GM18858 (cell line): Measurements from ENCODE around the gene PSMD14.

Experiments
- ATAC-seq: cut with Tn5 transposase; IDR thresholded peaks from one replicate; pipeline ENCODE4 v1.9.1; 2021; ENCODE audit not compliant: unreplicated experiment

PSMD14 gene

GRCh38 chr2:161418275-161418714 lies 110.1 kb downstream of the PSMD14 start:
- no peak for ATAC-seq

GRCh38 chr2:161418715-161419637 lies 110.8 kb downstream of the PSMD14 start:
- no peak for ATAC-seq

- ATAC-seq, result no peak
These were observed 111.5 kb downstream of the PSMD14 start for GRCh38 chr2:161419638-161420190.

GRCh38 chr2:161420406-161421074 lies 112.3 kb downstream of the PSMD14 start:
- no peak for ATAC-seq

GRCh38 chr2:161421686-161422085 lies 113.5 kb downstream of the PSMD14 start:
- no peak for ATAC-seq

- no peak for ATAC-seq
These were observed 114.7 kb downstream of the PSMD14 start for GRCh38 chr2:161422816-161423403.

- no peak for ATAC-seq
These were observed 115.5 kb downstream of the PSMD14 start for GRCh38 chr2:161423421-161424393.

- no peak for ATAC-seq
These were observed 116.2 kb downstream of the PSMD14 start for GRCh38 chr2:161424394-161424769.

- no peak for ATAC-seq
These were observed 116.9 kb downstream of the PSMD14 start for GRCh38 chr2:161424891-161425727.

- no peak for ATAC-seq
These were observed 117.7 kb downstream of the PSMD14 start for GRCh38 chr2:161425728-161426454.

GRCh38 chr2:161426455-161426921 lies 118.3 kb downstream of the PSMD14 start:
- no peak for ATAC-seq

GRCh38 chr2:161426922-161427663 lies 118.9 kb downstream of the PSMD14 start:
- no peak for ATAC-seq

GRCh38 chr2:161427664-161428587 lies 119.7 kb downstream of the PSMD14 start:
- ATAC-seq, result no peak

GRCh38 chr2:161430386-161430785 lies 122.2 kb downstream of the PSMD14 start:
- no peak for ATAC-seq

GRCh38 chr2:161432107-161432506 lies 123.9 kb downstream of the PSMD14 start:
- ATAC-seq, result no peak

GRCh38 chr2:161434118-161434517 lies 125.9 kb downstream of the PSMD14 start:
- ATAC-seq, result no peak

- ATAC-seq, result no peak
These were observed 128.2 kb downstream of the PSMD14 start for GRCh38 chr2:161436411-161436810.
